Right ventricle myocardium inferior (tissue), 1 donor: ENCODE data around the gene HACD3. TPM values are rescaled to one million over a fixed set of nuclear protein-coding genes. Genes with fewer than 3 reads are reported as not detected.

Source experiments
- ATAC-seq: fragments of 200-7000 bp; cut with Tn5 transposase; one replicate; pipeline ENCODE4 v1.9.1; 2020; ENCODE audit warnings: mild to moderate bottlenecking, moderate library complexity
- DNase-seq: peaks from one replicate; pipeline ENCODE4 v3.0.0; 2021; ENCODE audit errors: missing footprints
- intact Hi-C: fragments of 100-400 bp; cut with DNase I; formaldehyde crosslinking; loops from one replicate; pipeline ENCODE4 v1.11.0; 2022
- long read RNA-seq: library from polyadenylated mRNA; unstranded; transcript quantifications from one replicate; pipeline ENCODE4 v2.0.0, GENCODE V29; 2021
- total RNA-seq: library from RNA; stranded (reverse); fragmentation: NEBNext Ultra II Directional; extraction: Animal tissue kit (Norgen Biotek cat#: 25700); gene quantifications from one replicate; pipeline ENCODE4 v1.2.1, GENCODE V29; 2021
- donor health status: DM: no; HTN: yes; CAD: no; lungs with severe emphysema.

The HACD3 gene
- 10.5 TPM for total RNA-seq
- long read RNA-seq, transcript HACD3-201 (11 exons, 3,228 nt): major isoform, 17 of 18 reads
- long read RNA-seq, partial matches to known transcripts: 0 of 18 reads
- long read RNA-seq, other reads (novel, unspliced or antisense): 1 of 18 reads

- intact Hi-C loops: no loop called here
- DNase-seq: peak; percentile 93
- peak; percentile 98 for ATAC-seq
These were observed at the start of gene HACD3 for GRCh38 chr15:65530318-65531111. Gene HACD3, plus strand, starts transcription at chr15:65530463. Its CDS starts 169 bp downstream, at chr15:65530632.

- ATAC-seq (no peak), DNase-seq (no peak)
- intact Hi-C loops: no loop called here
These were observed 45.4 kb upstream of the HACD3 start for GRCh38 chr15:65484876-65485275.

GRCh38 chr15:65494076-65494475, 36.2 kb upstream of the HACD3 start:
- DNase-seq (no peak), ATAC-seq (no peak)
- intact Hi-C loops: no loop called here

- DNase-seq: no peak
- intact Hi-C loops: no loop called here
- no peak for ATAC-seq
These were observed 20.9 kb upstream of the HACD3 start for GRCh38 chr15:65509321-65509720.

- ATAC-seq (peak; percentile 6), DNase-seq (no peak)
- intact Hi-C loops: no loop called here
These were observed 18.1 kb upstream of the HACD3 start for GRCh38 chr15:65512189-65512588.

GRCh38 chr15:65512807-65513416, 17.4 kb upstream of the HACD3 start:
- peak; percentile 57 for ATAC-seq
- no peak for DNase-seq
- intact Hi-C loops: no loop called here

- peak; percentile 98 for ATAC-seq
These were observed 13.0 kb upstream of the HACD3 start, which contains the start of gene DPP8 for GRCh38 chr15:65516997-65517865. Gene DPP8, minus strand, starts transcription at chr15:65517689. Its CDS starts 5,136 bp downstream, at chr15:65512553.

GRCh38 chr15:65517866-65518207, 12.4 kb upstream of the HACD3 start:
- intact Hi-C loops: no loop called here
- ATAC-seq (no peak), DNase-seq (no peak)

More at GRCh38 chr15:65516997-65517865, 13.0 kb upstream of the HACD3 start, which contains the start of gene DPP8:
- intact Hi-C loops: no loop called here
- peak; percentile 97 for DNase-seq

- intact Hi-C loops: no loop called here
- DNase-seq (no peak), ATAC-seq (no peak)
These were observed 11.5 kb upstream of the HACD3 start for GRCh38 chr15:65518633-65519285.

GRCh38 chr15:65521350-65521749, 8.9 kb upstream of the HACD3 start:
- ATAC-seq (no peak), DNase-seq (no peak)
- intact Hi-C loops: no loop called here

GRCh38 chr15:65524226-65524625, 6.0 kb upstream of the HACD3 start:
- ATAC-seq: no peak
- DNase-seq: no peak
- intact Hi-C loops: no loop called here

GRCh38 chr15:65525622-65526021, 4.6 kb upstream of the HACD3 start:
- ATAC-seq (no peak), DNase-seq (no peak)

GRCh38 chr15:65528461-65529060, 1.7 kb upstream of the HACD3 start:
- DNase-seq: no peak
- ATAC-seq: no peak
- intact Hi-C loops: no loop called here

More at GRCh38 chr15:65525622-65526021, 4.6 kb upstream of the HACD3 start:
- intact Hi-C loops: no loop called here

- DNase-seq (no peak), ATAC-seq (peak; percentile 23)
- intact Hi-C loops: no loop called here
These were observed 423 bp upstream of the HACD3 start for GRCh38 chr15:65529762-65530317.

GRCh38 chr15:65532738-65533051, 2.4 kb downstream of the HACD3 start:
- DNase-seq (no peak), ATAC-seq (no peak)
- intact Hi-C loops: no loop called here

GRCh38 chr15:65533057-65533756, 2.9 kb downstream of the HACD3 start:
- DNase-seq (no peak), ATAC-seq (no peak)
- intact Hi-C loops: no loop called here

- no peak for DNase-seq
- no peak for ATAC-seq
- intact Hi-C loops: no loop called here
These were observed 4.9 kb downstream of the HACD3 start for GRCh38 chr15:65535192-65535591.

- intact Hi-C loops: no loop called here
- ATAC-seq (no peak), DNase-seq (no peak)
These were observed 10.1 kb downstream of the HACD3 start for GRCh38 chr15:65540314-65540713.
